ENCODE results near the gene GTF2H4. TPM values are rescaled to one million over a fixed set of nuclear protein-coding genes. Genes with fewer than 3 reads are reported as not detected.

GTF2H4 gene
- total RNA-seq, 2 experiments from 2014 or later = 30.5 to 48.7 TPM

DNA sequence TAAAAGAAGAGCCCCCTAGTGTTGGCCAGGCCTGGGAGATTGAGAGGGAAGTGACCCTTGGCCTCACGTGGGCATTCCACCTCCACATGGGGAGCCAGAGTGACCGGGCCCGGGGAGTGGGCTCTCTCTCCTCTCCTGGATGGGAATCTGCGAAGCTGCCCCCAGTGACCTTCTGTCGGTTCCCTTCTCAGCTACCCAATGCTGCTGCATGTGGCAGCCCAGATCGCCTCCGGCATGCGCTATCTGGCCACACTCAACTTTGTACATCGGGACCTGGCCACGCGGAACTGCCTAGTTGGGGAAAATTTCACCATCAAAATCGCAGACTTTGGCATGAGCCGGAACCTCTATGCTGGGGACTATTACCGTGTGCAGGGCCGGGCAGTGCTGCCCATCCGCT lies 10.1 kb upstream of the GTF2H4 start:
- no TSS peak for BruUV-seq (replicated peaks)
- no peak overlapping the region for H3K4me2 ChIP-seq (ENCODE audit: low read length)
- POLR2A ChIA-PET = no interaction called here

DNA sequence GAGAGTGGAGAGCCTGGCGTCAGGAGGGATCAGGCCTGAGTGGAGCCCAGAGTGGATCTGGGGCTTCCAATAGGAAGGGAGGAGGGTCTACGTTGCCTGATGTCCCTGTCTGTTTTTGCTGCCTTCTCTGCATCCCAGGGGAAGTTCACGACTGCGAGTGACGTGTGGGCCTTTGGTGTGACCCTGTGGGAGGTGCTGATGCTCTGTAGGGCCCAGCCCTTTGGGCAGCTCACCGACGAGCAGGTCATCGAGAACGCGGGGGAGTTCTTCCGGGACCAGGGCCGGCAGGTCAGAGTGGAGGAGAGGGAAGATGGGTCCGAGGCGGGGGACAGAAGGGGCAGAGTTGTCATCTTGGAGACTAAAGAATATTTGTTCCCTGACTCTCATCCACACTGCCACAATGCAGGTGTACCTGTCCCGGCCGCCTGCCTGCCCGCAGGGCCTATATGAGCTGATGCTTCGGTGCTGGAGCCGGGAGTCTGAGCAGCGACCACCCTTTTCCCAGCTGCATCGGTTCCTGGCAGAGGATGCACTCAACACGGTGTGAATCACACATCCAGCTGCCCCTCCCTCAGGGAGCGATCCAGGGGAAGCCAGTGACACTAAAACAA lies 9.2 kb upstream of the GTF2H4 start:
- TF ChIP-seq EZH2phosphoT487 (IDR thresholded peaks at IDR 0.05; ENCODE audit: borderline replicate concordance, low read depth, low read length) = no peak
- TF ChIP-seq, protein P1, sequence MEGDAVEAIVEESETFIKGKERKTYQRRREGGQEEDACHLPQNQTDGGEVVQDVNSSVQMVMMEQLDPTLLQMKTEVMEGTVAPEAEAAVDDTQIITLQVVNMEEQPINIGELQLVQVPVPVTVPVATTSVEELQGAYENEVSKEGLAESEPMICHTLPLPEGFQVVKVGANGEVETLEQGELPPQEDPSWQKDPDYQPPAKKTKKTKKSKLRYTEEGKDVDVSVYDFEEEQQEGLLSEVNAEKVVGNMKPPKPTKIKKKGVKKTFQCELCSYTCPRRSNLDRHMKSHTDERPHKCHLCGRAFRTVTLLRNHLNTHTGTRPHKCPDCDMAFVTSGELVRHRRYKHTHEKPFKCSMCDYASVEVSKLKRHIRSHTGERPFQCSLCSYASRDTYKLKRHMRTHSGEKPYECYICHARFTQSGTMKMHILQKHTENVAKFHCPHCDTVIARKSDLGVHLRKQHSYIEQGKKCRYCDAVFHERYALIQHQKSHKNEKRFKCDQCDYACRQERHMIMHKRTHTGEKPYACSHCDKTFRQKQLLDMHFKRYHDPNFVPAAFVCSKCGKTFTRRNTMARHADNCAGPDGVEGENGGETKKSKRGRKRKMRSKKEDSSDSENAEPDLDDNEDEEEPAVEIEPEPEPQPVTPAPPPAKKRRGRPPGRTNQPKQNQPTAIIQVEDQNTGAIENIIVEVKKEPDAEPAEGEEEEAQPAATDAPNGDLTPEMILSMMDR (conservative IDR thresholded peaks at IDR 0.05; ENCODE audit: low read length) = no peak
- Histone ChIP-seq H3K9me3 (ENCODE audit: low read length) (no peaks in the 10 kb centered on the region), H2AFZ (ENCODE audit: low read length) (no peak overlapping the region), H3K4me3 (ENCODE audit: low read depth, low read length, poor library complexity, severe bottlenecking) (no peak overlapping the region), H3K79me2 (ENCODE audit: insufficient read depth, low read depth, low read length) (no peaks in the 10 kb centered on the region), H3K27ac (ENCODE audit: low read depth, low read length, poor library complexity, severe bottlenecking) (no peak overlapping the region), H3K4me2 (ENCODE audit: low read length) (no peak overlapping the region), H3K4me1 (ENCODE audit: insufficient read depth, low read length, poor library complexity, severe bottlenecking) (peaks cover 17% of the 10 kb centered on the region), H3K36me3 (ENCODE audit: insufficient read depth, low read length) (peaks cover 14% of the 10 kb centered on the region; the same call in 1 of the 2 replicates), H3K9me2 (ENCODE audit: insufficient read depth, low read length) (no peaks in the 10 kb centered on the region), H4K20me1 (ENCODE audit: insufficient read depth, low read length) (no peaks in the 10 kb centered on the region)
- intact Hi-C loops (cut with micrococcal nuclease; ENCODE audit: unreplicated experiment) = no loop called here
- POLR2A ChIA-PET = no interaction called here
- CTCF ChIA-PET (ENCODE audit: unreplicated experiment) = no interaction called here
- DNase-seq (ENCODE audit: low spot score) = no peak
- no TSS peak for BruUV-seq (replicated peaks)

More for the DNA sequence above, 10.1 kb upstream of the GTF2H4 start:
- H4K20me1 ChIP-seq (ENCODE audit: insufficient read depth, low read length) = no peaks in the 10 kb centered on the region
- TF ChIP-seq, protein P1 (conservative IDR thresholded peaks at IDR 0.05; ENCODE audit: low read length) = no peak
- TF ChIP-seq EZH2phosphoT487 (IDR thresholded peaks at IDR 0.05; ENCODE audit: borderline replicate concordance, low read depth, low read length) = no peak
- no peak overlapping the region for H3K27ac ChIP-seq (ENCODE audit: low read depth, low read length, poor library complexity, severe bottlenecking)
- CTCF ChIA-PET (ENCODE audit: unreplicated experiment) = no interaction called here
- H3K36me3 ChIP-seq (ENCODE audit: insufficient read depth, low read length) = peaks cover 14% of the 10 kb centered on the region; the same call in 1 of the 2 replicates
- H3K4me1 ChIP-seq (ENCODE audit: insufficient read depth, low read length, poor library complexity, severe bottlenecking) = peaks cover 7% of the 10 kb centered on the region
- H3K9me2 ChIP-seq (ENCODE audit: insufficient read depth, low read length) = no peaks in the 10 kb centered on the region
- intact Hi-C loops (cut with micrococcal nuclease; ENCODE audit: unreplicated experiment) = no loop called here
- no peaks in the 10 kb centered on the region for H3K79me2 ChIP-seq (ENCODE audit: insufficient read depth, low read depth, low read length)
- H3K9me3 ChIP-seq (ENCODE audit: low read length) = no peaks in the 10 kb centered on the region
- H2AFZ ChIP-seq (ENCODE audit: low read length) = no peak overlapping the region
- no peak overlapping the region for H3K4me3 ChIP-seq (ENCODE audit: low read depth, low read length, poor library complexity, severe bottlenecking)
- DNase-seq (ENCODE audit: low spot score) = no peak

DNA sequence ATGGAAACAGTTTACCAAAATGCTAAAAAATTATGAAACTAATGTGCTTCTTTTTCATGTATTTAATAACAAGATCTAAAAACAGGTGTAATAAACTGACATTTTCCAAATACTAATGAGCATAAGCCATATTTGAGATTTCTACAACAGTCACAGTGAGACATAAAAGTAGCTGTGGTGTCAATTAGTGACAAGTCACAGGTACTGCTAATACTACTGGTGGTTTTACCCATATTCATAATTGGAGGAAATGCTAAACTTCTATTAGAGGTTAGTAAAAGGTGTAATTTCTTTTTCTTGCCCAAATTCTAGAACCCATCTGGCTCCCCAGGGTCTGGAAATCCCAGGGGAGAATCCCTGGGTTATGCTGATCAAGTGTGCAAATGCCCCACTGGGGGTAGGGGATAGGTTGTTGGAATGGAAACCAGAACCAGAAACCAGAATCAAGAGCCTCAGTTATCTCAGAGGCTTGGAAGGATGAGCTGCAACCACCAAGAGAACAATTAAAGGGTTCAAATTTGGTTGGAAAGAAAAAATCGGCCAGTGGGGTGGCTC lies 7.1 kb upstream of the GTF2H4 start:
- POLR2A ChIA-PET = interaction anchor here (1.0 kb wide), 1 partner anchor 12 kb away, joined by 3 read pairs; no protein-coding TSS in a partner anchor

More for the DNA sequence above, 7.1 kb upstream of the GTF2H4 start:
- intact Hi-C loops (cut with micrococcal nuclease; ENCODE audit: unreplicated experiment) = no loop called here
- H2AFZ ChIP-seq (ENCODE audit: low read length) = no peak overlapping the region
- no peaks in the 10 kb centered on the region for H3K9me2 ChIP-seq (ENCODE audit: insufficient read depth, low read length)
- no peak overlapping the region for H3K27ac ChIP-seq (ENCODE audit: low read depth, low read length, poor library complexity, severe bottlenecking)
- DNase-seq (ENCODE audit: low spot score) = no peak
- TF ChIP-seq, protein P1 (conservative IDR thresholded peaks at IDR 0.05; ENCODE audit: low read length) = no peak
- no peak for TF ChIP-seq EZH2phosphoT487 (IDR thresholded peaks at IDR 0.05; ENCODE audit: borderline replicate concordance, low read depth, low read length)
- H3K36me3 ChIP-seq (ENCODE audit: insufficient read depth, low read length) = peaks cover 14% of the 10 kb centered on the region; the same call in 1 of the 2 replicates
- no peak overlapping the region for H3K4me3 ChIP-seq (ENCODE audit: low read depth, low read length, poor library complexity, severe bottlenecking)
- no peaks in the 10 kb centered on the region for H4K20me1 ChIP-seq (ENCODE audit: insufficient read depth, low read length)
- CTCF ChIA-PET (ENCODE audit: unreplicated experiment) = no interaction called here
- peaks cover 18% of the 10 kb centered on the region for H3K4me1 ChIP-seq (ENCODE audit: insufficient read depth, low read length, poor library complexity, severe bottlenecking)
- no peaks in the 10 kb centered on the region for H3K79me2 ChIP-seq (ENCODE audit: insufficient read depth, low read depth, low read length)
- BruUV-seq (replicated peaks) = no TSS peak
- H3K4me2 ChIP-seq (ENCODE audit: low read length) = no peak overlapping the region
- no peaks in the 10 kb centered on the region for H3K9me3 ChIP-seq (ENCODE audit: low read length)
